ENCODE data around the gene TRIM62. TPM values are rescaled to one million over a fixed set of nuclear protein-coding genes. Genes with fewer than 3 reads are reported as not detected.

The TRIM62 gene
- 3.2 and 4.7 TPM in 2 replicates for total RNA-seq (2014; rRNA removed; shearing (Covaris generic))

GRCh38 chr1:33181921-33182341 is at the start of gene TRIM62:
TSS of gene TRIM62 (minus strand) at chr1:33182043. CDS start at chr1:33181432, 611 bp downstream.
- DNase-seq (ENCODE audit: low spot score): peak; percentile 56

GRCh38 chr1:33231166-33231565 is 49.3 kb upstream of the TRIM62 start:
- DNase-seq (ENCODE audit: low spot score): no peak

GRCh38 chr1:33228935-33229487 is 47.2 kb upstream of the TRIM62 start:
- peak; percentile 36 for DNase-seq (ENCODE audit: low spot score)

GRCh38 chr1:33225586-33225985 is 43.7 kb upstream of the TRIM62 start:
- DNase-seq (ENCODE audit: low spot score): no peak

GRCh38 chr1:33224166-33224707 is 42.4 kb upstream of the TRIM62 start:
- DNase-seq (ENCODE audit: low spot score): no peak

GRCh38 chr1:33222381-33222780 is 40.5 kb upstream of the TRIM62 start:
- no peak for DNase-seq (ENCODE audit: low spot score)

- DNase-seq (ENCODE audit: low spot score): no peak
Measured at GRCh38 chr1:33221385-33221758, 39.5 kb upstream of the TRIM62 start.

- DNase-seq (ENCODE audit: low spot score): no peak
Measured at GRCh38 chr1:33220676-33221384, 39.0 kb upstream of the TRIM62 start.

GRCh38 chr1:33219886-33220661 is 38.2 kb upstream of the TRIM62 start:
- DNase-seq (ENCODE audit: low spot score): no peak

- no peak for DNase-seq (ENCODE audit: low spot score)
Measured at GRCh38 chr1:33211972-33212371, 30.1 kb upstream of the TRIM62 start.

- DNase-seq (ENCODE audit: low spot score): no peak
Measured at GRCh38 chr1:33206340-33206739, 24.5 kb upstream of the TRIM62 start.

GRCh38 chr1:33195556-33195955 is 13.7 kb upstream of the TRIM62 start:
- DNase-seq (ENCODE audit: low spot score): no peak

GRCh38 chr1:33191731-33192275 is 10.0 kb upstream of the TRIM62 start:
- no peak for DNase-seq (ENCODE audit: low spot score)

GRCh38 chr1:33190701-33191100 is 8.9 kb upstream of the TRIM62 start:
- no peak for DNase-seq (ENCODE audit: low spot score)

GRCh38 chr1:33188572-33189275 is 6.9 kb upstream of the TRIM62 start:
- no peak for DNase-seq (ENCODE audit: low spot score)

GRCh38 chr1:33186936-33187335 is 5.1 kb upstream of the TRIM62 start:
- DNase-seq (ENCODE audit: low spot score): no peak

- DNase-seq (ENCODE audit: low spot score): no peak
Measured at GRCh38 chr1:33185541-33185940, 3.7 kb upstream of the TRIM62 start.

- DNase-seq (ENCODE audit: low spot score): no peak
Measured at GRCh38 chr1:33183306-33183705, 1.5 kb upstream of the TRIM62 start.

- no peak for DNase-seq (ENCODE audit: low spot score)
Measured at GRCh38 chr1:33182896-33183295, 1.1 kb upstream of the TRIM62 start.

- DNase-seq (ENCODE audit: low spot score): peak; percentile 45
Measured at GRCh38 chr1:33182401-33182841, 578 bp upstream of the TRIM62 start.
